Adrenal gland (tissue), 12 donors: ENCODE data around the gene CDCA7. TPM values are rescaled to one million over a fixed set of nuclear protein-coding genes. Genes with fewer than 3 reads are reported as not detected.

Experiments used
- DNase-seq, 7 donors: peaks; one replicate each; pipeline ENCODE4 v3.0.0-alpha.2; 2019 to 2020
- H3K27ac ChIP-seq, 5 donors: fragments of 200-600 bp; sonication (generic) in 4 of 5; 1 replicate in 3 of 5; 2 replicates in 2 of 5; pipeline versions ENCODE4 v1.5.1 to v1.8.0; 2016 to 2020; ENCODE audit warnings: mild to moderate bottlenecking in 1 of 5
- H3K27me3 ChIP-seq: fragments of 200-600 bp; 2 replicates; pipeline ENCODE4 v1.8.0; 2021
- H3K36me3 ChIP-seq, 2 donors: fragments of 200-600 bp; replicated peaks in 1 of 2; 1 replicate in 1 of 2; 2 replicates in 1 of 2; pipeline versions ENCODE4 v1.5.1 to v1.8.0; 2018 to 2022
- H3K4me1 ChIP-seq, 2 donors: fragments of 200-600 bp; replicated peaks in 1 of 2; 1 replicate in 1 of 2; 2 replicates in 1 of 2; pipeline versions ENCODE4 v1.5.1 to v1.8.0; 2018 to 2021
- H3K4me3 ChIP-seq, 4 donors: fragments of 200-600 bp; sonication (generic) in 3 of 4; one replicate each; pipeline ENCODE4 v1.5.1; 2016 to 2018
- H3K9me3 ChIP-seq, 3 donors: fragments of 200-600 bp; sonication (generic) in 1 of 3; replicated peaks in 1 of 3; 1 replicate in 2 of 3; 2 replicates in 1 of 3; pipeline versions ENCODE4 v1.5.1 to v1.8.0; 2016 to 2021
- POLR2A ChIP-seq, 2 donors: fragments of 450-650 bp; IDR thresholded peaks; one replicate each; pipeline ENCODE4 v1.6.1; 2017; ENCODE audit warnings: antibody characterized with exemption in 2 of 2, mild to moderate bottlenecking in 2 of 2, moderate library complexity in 1 of 2
- WGBS, 4 donors: extraction: QIAGEN DNeasy Blood & Tissue Kit in 2 of 4; methylation state at CpG; one replicate each; pipeline versions ENCODE4 v1.1.5 to v1.1.7; 2013 to 2017; 5-methylcytosine and 5-hydroxymethylcytosine counted together
- intact Hi-C, 2 donors: fragments of 100-400 bp; cut with DNase I; formaldehyde crosslinking; loops; one replicate each; pipeline versions ENCODE4 v1.14.1 to v1.15.0; 2022 to 2023
- polyA plus RNA-seq, 3 donors: library from polyadenylated mRNA; stranded (reverse); fragments of 200-250 nt in 2 of 3; fragments of 350-450 nt in 1 of 3; fragmentation: Illumina TruSeq in 1 of 3; extraction: RNeasy Lipid Tissue Mini Kit (QIAGEN cat#74804) in 1 of 3; gene quantifications; one replicate each; pipeline ENCODE4 v1.2.3, GENCODE V29; 2013 to 2014
- total RNA-seq, 9 donors: library from RNA; depleted of rRNA in 4 of 9; stranded (reverse); fragments of >200 nt in 4 of 9; fragments of 120-200 nt in 1 of 9; fragmentation: NEBNext Ultra II Directional in 1 of 9; extraction: Animal tissue kit (Norgen Biotek cat#: 25700) in 1 of 9; gene quantifications; one replicate each; pipeline versions ENCODE4 v1.1.0 to v1.2.4, GENCODE V29; 2013 to 2023
- TF ChIP-seq, protein P1 (sequence below), 6 experiments: fragments of 450-650 bp in 4 of 6; fragments of 200-600 bp in 2 of 6; sonication (generic) in 1 of 6; IDR thresholded peaks; 1 replicate in 5 of 6; 2 replicates in 1 of 6; pipeline versions ENCODE4 v1.5.1 to v1.8.0; 2016 to 2021; ENCODE audit warnings: antibody characterized with exemption in 6 of 6, mild to moderate bottlenecking in 2 of 6, moderate library complexity in 1 of 6
- donor health status: healthy with polysubstance abuse.
- donor health status: Bipolar disorder and iron deficiency.
- donor health status: DM: yes; HTN: yes; CAD: no.
- donor health status: DM: no; HTN: no; CAD: no.
- donor health status: DM: no; HTN: no; CAD: no.
- donor health status: DM: yes; HTN: yes; CAD: no.

The CDCA7 gene
- total and polyA plus RNA-seq, 12 donors = 0.14 to 4.4 (median 0.61) TPM; not detected in 1

DNA sequence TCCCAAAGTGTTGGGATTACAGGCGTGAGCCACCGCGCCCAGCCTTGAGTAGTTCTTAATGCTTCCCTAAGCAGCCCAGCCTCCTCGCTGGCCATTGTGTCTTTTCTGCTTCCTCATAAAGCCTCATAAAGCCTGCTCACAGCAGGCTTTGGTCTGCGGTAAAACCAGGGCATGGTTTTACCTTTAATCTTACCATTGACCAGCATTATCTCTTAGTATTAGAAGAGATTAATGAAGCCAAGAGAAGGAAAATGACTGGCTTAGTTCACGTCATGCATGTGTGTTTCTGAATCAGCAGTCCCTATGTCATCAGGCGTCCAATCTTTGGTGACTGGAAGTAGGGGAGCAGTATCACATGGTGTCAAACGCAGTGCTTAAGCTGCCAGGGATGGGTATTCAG lies 14.9 kb upstream of the CDCA7 start:
- intact Hi-C loops = no loop called here
- no peaks in the 10 kb centered on the region for H3K4me1 ChIP-seq
- H3K27ac ChIP-seq = no peak overlapping the region
- no peak for DNase-seq
- TF ChIP-seq POLR2A (IDR thresholded peaks at IDR 0.05) = no peak
- TF ChIP-seq, protein P1, sequence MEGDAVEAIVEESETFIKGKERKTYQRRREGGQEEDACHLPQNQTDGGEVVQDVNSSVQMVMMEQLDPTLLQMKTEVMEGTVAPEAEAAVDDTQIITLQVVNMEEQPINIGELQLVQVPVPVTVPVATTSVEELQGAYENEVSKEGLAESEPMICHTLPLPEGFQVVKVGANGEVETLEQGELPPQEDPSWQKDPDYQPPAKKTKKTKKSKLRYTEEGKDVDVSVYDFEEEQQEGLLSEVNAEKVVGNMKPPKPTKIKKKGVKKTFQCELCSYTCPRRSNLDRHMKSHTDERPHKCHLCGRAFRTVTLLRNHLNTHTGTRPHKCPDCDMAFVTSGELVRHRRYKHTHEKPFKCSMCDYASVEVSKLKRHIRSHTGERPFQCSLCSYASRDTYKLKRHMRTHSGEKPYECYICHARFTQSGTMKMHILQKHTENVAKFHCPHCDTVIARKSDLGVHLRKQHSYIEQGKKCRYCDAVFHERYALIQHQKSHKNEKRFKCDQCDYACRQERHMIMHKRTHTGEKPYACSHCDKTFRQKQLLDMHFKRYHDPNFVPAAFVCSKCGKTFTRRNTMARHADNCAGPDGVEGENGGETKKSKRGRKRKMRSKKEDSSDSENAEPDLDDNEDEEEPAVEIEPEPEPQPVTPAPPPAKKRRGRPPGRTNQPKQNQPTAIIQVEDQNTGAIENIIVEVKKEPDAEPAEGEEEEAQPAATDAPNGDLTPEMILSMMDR (IDR thresholded peaks at IDR 0.05) = no peak
- no peak overlapping the region for H3K4me3 ChIP-seq
- 86 to 93% (median 91%) methylated on average over 8 of the region's 8 CpGs for WGBS, 4 donors
- no peaks in the 10 kb centered on the region for H3K27me3 ChIP-seq
- no peaks in the 10 kb centered on the region for H3K36me3 ChIP-seq
- H3K9me3 ChIP-seq = no peaks in the 10 kb centered on the region

DNA sequence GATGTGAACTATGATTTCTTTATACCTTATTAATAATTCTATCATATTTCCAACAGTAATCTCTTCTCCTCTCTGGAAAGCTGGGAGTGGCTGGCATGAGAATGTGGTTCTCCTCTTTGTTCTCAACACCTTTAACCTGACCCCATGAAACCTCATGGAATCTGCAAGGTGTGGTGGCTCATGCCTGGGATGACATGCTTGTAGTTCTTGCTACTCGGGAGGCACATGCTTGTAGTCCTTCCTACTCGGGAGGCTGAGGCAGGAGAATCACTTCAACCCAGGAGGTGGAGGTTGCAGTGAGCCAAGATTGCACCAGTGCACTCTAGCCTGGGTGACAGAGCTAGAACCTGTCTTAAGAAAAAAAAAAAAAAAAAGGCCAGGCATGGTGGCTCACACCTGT lies 10.8 kb upstream of the CDCA7 start:
- no peaks in the 10 kb centered on the region for H3K36me3 ChIP-seq
- H3K27ac ChIP-seq = no peak overlapping the region
- no peaks in the 10 kb centered on the region for H3K4me1 ChIP-seq
- H3K9me3 ChIP-seq = no peaks in the 10 kb centered on the region
- TF ChIP-seq, protein P1 (IDR thresholded peaks at IDR 0.05) = no peak
- no peak for TF ChIP-seq POLR2A (IDR thresholded peaks at IDR 0.05)
- intact Hi-C loops = no loop called here
- no peak for DNase-seq
- 63 to 83% (median 69%) methylated on average over 2 of the region's 2 CpGs for WGBS, 4 donors
- no peak overlapping the region for H3K4me3 ChIP-seq
- H3K27me3 ChIP-seq = no peaks in the 10 kb centered on the region

DNA sequence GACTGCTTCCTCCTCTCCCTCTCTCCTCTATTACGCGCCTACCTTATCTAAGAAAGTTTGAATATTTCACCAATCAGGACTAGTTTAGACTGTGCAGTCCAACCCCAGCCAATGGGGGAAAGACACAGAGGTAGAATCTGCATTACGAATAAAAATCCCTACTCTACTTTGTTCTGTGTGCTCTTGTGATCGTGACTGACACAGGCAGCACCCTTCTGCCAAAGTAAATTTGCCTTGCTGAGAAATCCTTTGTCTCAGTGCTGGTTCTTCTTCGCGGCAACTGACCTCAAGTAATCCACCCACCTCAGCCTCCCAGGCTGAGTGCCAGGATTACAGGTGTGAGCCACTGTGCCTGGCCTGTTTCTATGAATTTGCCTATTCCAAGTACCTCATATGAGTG lies 8.6 kb upstream of the CDCA7 start:
- H3K4me3 ChIP-seq = no peak overlapping the region

DNA sequence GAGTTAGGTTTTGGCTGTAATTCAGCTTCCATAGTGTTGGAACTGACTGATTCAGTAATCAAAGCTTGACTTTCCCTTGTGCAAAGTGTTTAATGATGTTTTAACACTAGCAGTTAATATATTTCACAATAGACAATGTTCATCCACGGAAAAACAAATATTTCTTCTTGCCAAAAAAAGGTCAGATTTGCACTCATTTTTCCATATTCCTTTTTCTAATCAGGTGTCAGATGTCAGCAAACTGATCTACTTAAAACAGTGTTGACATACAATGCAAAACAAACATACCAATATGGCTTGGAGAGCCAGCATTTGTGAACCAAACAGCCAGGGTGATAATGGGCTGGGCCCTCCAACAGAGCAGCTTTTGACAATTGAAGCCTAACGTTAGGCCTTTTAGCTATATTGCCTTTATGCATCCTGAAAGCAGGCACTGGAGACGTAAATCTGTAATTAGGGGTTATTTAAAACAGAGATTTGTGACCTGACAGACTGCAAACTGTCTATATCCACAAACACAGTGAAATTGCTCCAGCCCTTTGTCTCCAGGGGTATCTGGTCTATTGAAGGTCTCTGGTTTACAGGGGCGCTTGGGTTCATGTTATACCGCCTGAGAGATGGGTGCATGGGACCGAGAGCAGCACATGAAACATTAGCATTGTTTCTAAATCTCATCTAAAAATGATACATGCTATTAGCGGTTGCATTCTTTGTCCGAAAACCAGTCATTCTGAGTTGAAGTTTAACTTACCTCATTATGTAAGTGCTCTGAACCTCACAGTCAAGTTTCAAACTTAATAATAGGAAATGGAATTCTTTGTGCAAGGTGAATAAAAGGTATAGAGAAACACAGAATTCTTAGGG lies 7.1 kb upstream of the CDCA7 start:
- no peak overlapping the region for H3K4me3 ChIP-seq
- H3K4me1 ChIP-seq = no peaks in the 10 kb centered on the region
- peaks cover 1% of the 10 kb centered on the region for H3K27me3 ChIP-seq
- TF ChIP-seq POLR2A (IDR thresholded peaks at IDR 0.05) = no peak
- TF ChIP-seq, protein P1 (IDR thresholded peaks at IDR 0.05) = no peak
- no peaks in the 10 kb centered on the region for H3K36me3 ChIP-seq
- DNase-seq = no peak
- WGBS, 4 donors = 75 to 79% (median 77%) methylated on average over 7 to 8 of the region's 8 CpGs
- H3K27ac ChIP-seq = no peak overlapping the region
- intact Hi-C loops = no loop called here
- no peaks in the 10 kb centered on the region for H3K9me3 ChIP-seq

More for the DNA sequence above, 8.6 kb upstream of the CDCA7 start:
- TF ChIP-seq POLR2A (IDR thresholded peaks at IDR 0.05) = no peak
- DNase-seq = no peak
- H3K9me3 ChIP-seq = no peaks in the 10 kb centered on the region
- intact Hi-C loops = no loop called here
- no peaks in the 10 kb centered on the region for H3K27me3 ChIP-seq
- H3K27ac ChIP-seq = no peak overlapping the region
- 77 to 81% (median 80%) methylated on average over 6 of the region's 6 CpGs for WGBS, 4 donors
- H3K36me3 ChIP-seq = no peaks in the 10 kb centered on the region
- H3K4me1 ChIP-seq = no peaks in the 10 kb centered on the region

DNA sequence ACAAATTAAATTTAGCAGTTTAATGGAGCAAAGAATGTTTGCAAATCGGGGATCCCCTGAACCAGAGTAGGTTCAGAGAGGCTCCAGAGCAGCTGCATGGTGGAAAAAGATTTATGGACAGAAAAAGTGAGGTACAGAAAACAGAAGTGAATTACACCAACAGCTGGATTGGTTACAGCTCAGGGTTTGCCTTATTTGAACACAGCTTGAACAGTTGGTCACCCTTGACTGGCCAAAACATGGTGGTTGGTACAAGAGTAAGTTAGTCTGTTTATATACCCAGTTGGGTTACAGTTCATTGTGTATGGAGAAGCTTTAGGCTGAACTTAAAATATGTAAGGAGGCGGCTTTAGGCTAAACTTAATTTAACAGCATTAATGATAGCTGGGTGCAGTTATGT lies 5.4 kb upstream of the CDCA7 start:
- H3K9me3 ChIP-seq = no peaks in the 10 kb centered on the region
- TF ChIP-seq, protein P1 (IDR thresholded peaks at IDR 0.05) = no peak
- TF ChIP-seq POLR2A (IDR thresholded peaks at IDR 0.05) = no peak
- H3K27ac ChIP-seq = no peak overlapping the region
- no peaks in the 10 kb centered on the region for H3K36me3 ChIP-seq
- WGBS, 4 donors = 53 to 72% (median 70%) methylated on average over 2 of the region's 2 CpGs
- H3K27me3 ChIP-seq = peaks cover 19% of the 10 kb centered on the region
- intact Hi-C loops = no loop called here
- H3K4me3 ChIP-seq = no peak overlapping the region
- no peak for DNase-seq
- H3K4me1 ChIP-seq = no peaks in the 10 kb centered on the region
